Measurements from ENCODE around the gene RRP1B.

GRCh38 chr21:43712268-43712942 lies 53.0 kb downstream of the RRP1B start:
- no peak for TF ChIP-seq CTCF (IDR thresholded peaks at IDR 0.05; ENCODE audit: poor library complexity, severe bottlenecking)
- TF ChIP-seq EZH2 (IDR thresholded peaks at IDR 0.05; ENCODE audit: borderline replicate concordance, insufficient read depth, low read length, poor library complexity, severe bottlenecking) = no peak
- no peak for TF ChIP-seq REST (IDR thresholded peaks at IDR 0.05; ENCODE audit: borderline replicate concordance)
